ENCODE measurements around the gene RIT1.
"Not testable (repeated sequence)": the region's sequence is repeated elsewhere in the genome, so short reads cannot be mapped to it uniquely, and the experiment has no call there.

RIT1 gene

GRCh38 chr1:155909894-155910293 lies 1.3 kb downstream of the RIT1 start:
- Histone ChIP-seq H3K4me3 (replicated peaks; ENCODE audit: low read depth, low read length) (no peak overlapping the region; the same call in 1 of the 2 replicates), H3K27me3 (replicated peaks; ENCODE audit: control insufficient read depth, insufficient read depth, low read length) (no peaks in the 10 kb centered on the region), H3K36me3 (ENCODE audit: control insufficient read depth, insufficient read depth, low read length) (peaks cover 8% of the 10 kb centered on the region)
- DNase-seq (ENCODE audit: extremely low read depth, insufficient read length): no peak
- TF ChIP-seq CTCF (IDR thresholded peaks at IDR 0.05; ENCODE audit: insufficient read depth, low read length, poor library complexity, severe bottlenecking): no peak

GRCh38 chr1:155904261-155904660 lies 6.9 kb downstream of the RIT1 start:
- peaks cover 16% of the 10 kb centered on the region for H3K36me3 ChIP-seq (ENCODE audit: control insufficient read depth, insufficient read depth, low read length)
- no peaks in the 10 kb centered on the region for H3K27me3 ChIP-seq (replicated peaks; ENCODE audit: control insufficient read depth, insufficient read depth, low read length)
- H3K4me3 ChIP-seq (replicated peaks; ENCODE audit: low read depth, low read length): no peak overlapping the region
- TF ChIP-seq CTCF (IDR thresholded peaks at IDR 0.05; ENCODE audit: insufficient read depth, low read length, poor library complexity, severe bottlenecking): no peak
- DNase-seq (ENCODE audit: extremely low read depth, insufficient read length): no peak

- no peaks in the 10 kb centered on the region for H3K27me3 ChIP-seq (replicated peaks; ENCODE audit: control insufficient read depth, insufficient read depth, low read length)
- no peak for TF ChIP-seq CTCF (IDR thresholded peaks at IDR 0.05; ENCODE audit: insufficient read depth, low read length, poor library complexity, severe bottlenecking)
- no peak overlapping the region for H3K4me3 ChIP-seq (replicated peaks; ENCODE audit: low read depth, low read length)
- peaks cover 15% of the 10 kb centered on the region for H3K36me3 ChIP-seq (ENCODE audit: control insufficient read depth, insufficient read depth, low read length)
- no peak for DNase-seq (ENCODE audit: extremely low read depth, insufficient read length)
Observed at GRCh38 chr1:155900161-155900560, 11.0 kb downstream of the RIT1 start.

- TF ChIP-seq CTCF (IDR thresholded peaks at IDR 0.05; ENCODE audit: insufficient read depth, low read length, poor library complexity, severe bottlenecking): no peak
- H3K36me3 ChIP-seq (ENCODE audit: control insufficient read depth, insufficient read depth, low read length): peaks cover 13% of the 10 kb centered on the region
- no peak overlapping the region for H3K4me3 ChIP-seq (replicated peaks; ENCODE audit: low read depth, low read length)
- no peaks in the 10 kb centered on the region for H3K27me3 ChIP-seq (replicated peaks; ENCODE audit: control insufficient read depth, insufficient read depth, low read length)
- no peak for DNase-seq (ENCODE audit: extremely low read depth, insufficient read length)
Observed at GRCh38 chr1:155899683-155900082, 11.5 kb downstream of the RIT1 start.

- no peak for TF ChIP-seq CTCF (IDR thresholded peaks at IDR 0.05; ENCODE audit: insufficient read depth, low read length, poor library complexity, severe bottlenecking)
- no peaks in the 10 kb centered on the region for H3K27me3 ChIP-seq (replicated peaks; ENCODE audit: control insufficient read depth, insufficient read depth, low read length)
Observed at GRCh38 chr1:155898888-155899287, 12.3 kb downstream of the RIT1 start.

GRCh38 chr1:155897746-155898145 lies 13.4 kb downstream of the RIT1 start:
- DNase-seq (ENCODE audit: extremely low read depth, insufficient read length): no peak
- Histone ChIP-seq H3K27me3 (replicated peaks; ENCODE audit: control insufficient read depth, insufficient read depth, low read length) (no peaks in the 10 kb centered on the region), H3K4me3 (replicated peaks; ENCODE audit: low read depth, low read length) (no peak overlapping the region), H3K36me3 (ENCODE audit: control insufficient read depth, insufficient read depth, low read length) (peaks cover 8% of the 10 kb centered on the region)
- TF ChIP-seq CTCF (IDR thresholded peaks at IDR 0.05; ENCODE audit: insufficient read depth, low read length, poor library complexity, severe bottlenecking): no peak

More at GRCh38 chr1:155898888-155899287, 12.3 kb downstream of the RIT1 start:
- Histone ChIP-seq H3K4me3 (replicated peaks; ENCODE audit: low read depth, low read length) (no peak overlapping the region), H3K36me3 (ENCODE audit: control insufficient read depth, insufficient read depth, low read length) (peaks cover 10% of the 10 kb centered on the region)
- no peak for DNase-seq (ENCODE audit: extremely low read depth, insufficient read length)

GRCh38 chr1:155896476-155896875 lies 14.7 kb downstream of the RIT1 start:
- not testable (repeated sequence) for H3K27me3 ChIP-seq (replicated peaks; ENCODE audit: control insufficient read depth, insufficient read depth, low read length); H3K36me3 ChIP-seq (ENCODE audit: control insufficient read depth, insufficient read depth, low read length); H3K4me3 ChIP-seq (replicated peaks; ENCODE audit: low read depth, low read length); DNase-seq (ENCODE audit: extremely low read depth, insufficient read length)

- not testable (repeated sequence) for H3K4me3 ChIP-seq (replicated peaks; ENCODE audit: low read depth, low read length); H3K36me3 ChIP-seq (ENCODE audit: control insufficient read depth, insufficient read depth, low read length); DNase-seq (ENCODE audit: extremely low read depth, insufficient read length); H3K27me3 ChIP-seq (replicated peaks; ENCODE audit: control insufficient read depth, insufficient read depth, low read length)
Observed at GRCh38 chr1:155895617-155896016, 15.5 kb downstream of the RIT1 start.
